H9 (cell line): ENCODE results near the gene HNF1B. TPM values are rescaled to one million over a fixed set of nuclear protein-coding genes. Genes with fewer than 3 reads are reported as not detected.
"Not testable (repeated sequence)": the region's sequence is repeated elsewhere in the genome, so short reads cannot be mapped to it uniquely, and the experiment has no call there.

Experiments
- DNase-seq: peaks from one replicate; pipeline ENCODE4 v3.0.0-alpha.2; 2017
- H2AFZ ChIP-seq: one replicate; pipeline ENCODE4 v1.6.1; 2013; ENCODE audit warnings: mild to moderate bottlenecking, low read length, control low read depth, moderate library complexity
- H2AK5ac ChIP-seq: 2 replicates; pipeline ENCODE4 v1.6.1; 2013; ENCODE audit warnings: low read length, control low read depth, mixed read lengths; ENCODE audit not compliant: insufficient read length
- H2BK120ac ChIP-seq: one replicate; pipeline ENCODE4 v1.6.1; 2013; ENCODE audit warnings: low read depth, mild to moderate bottlenecking, low read length, control low read depth, inconsistent platforms; ENCODE audit not compliant: poor library complexity, severe bottlenecking
- H2BK12ac ChIP-seq: 2 replicates; pipeline ENCODE4 v1.6.1; 2013; ENCODE audit warnings: low read length, control low read depth, mixed read lengths, low read depth; ENCODE audit not compliant: insufficient read length
- H2BK15ac ChIP-seq: 2 replicates; pipeline ENCODE4 v1.6.1; 2013; ENCODE audit warnings: low read depth, low read length, control low read depth
- H2BK20ac ChIP-seq: one replicate; pipeline ENCODE4 v1.6.1; 2013; ENCODE audit warnings: low read depth, mild to moderate bottlenecking, low read length, control low read depth, inconsistent platforms; ENCODE audit not compliant: poor library complexity, severe bottlenecking
- H2BK5ac ChIP-seq: 2 replicates; pipeline ENCODE4 v1.6.1; 2013; ENCODE audit warnings: low read length, control low read depth, mixed read lengths; ENCODE audit not compliant: insufficient read length
- H3K14ac ChIP-seq: 2 replicates; pipeline ENCODE4 v1.6.1; 2013; ENCODE audit warnings: low read length, control low read depth; ENCODE audit not compliant: insufficient read depth
- H3K18ac ChIP-seq: 2 replicates; pipeline ENCODE4 v1.6.1; 2013; ENCODE audit warnings: low read depth, mild to moderate bottlenecking, mixed read lengths, low read length, control low read depth; ENCODE audit not compliant: insufficient read length
- H3K23ac ChIP-seq: 2 replicates; pipeline ENCODE4 v1.6.1; 2013; ENCODE audit warnings: low read length, control low read depth, mixed read lengths, low read depth; ENCODE audit not compliant: insufficient read length
- H3K23me2 ChIP-seq: 2 replicates; pipeline ENCODE4 v1.6.1; 2013; ENCODE audit warnings: low read depth, mild to moderate bottlenecking, mixed read lengths, low read length, control low read depth; ENCODE audit not compliant: insufficient read length, poor library complexity, severe bottlenecking
- H3K27ac ChIP-seq: 2 replicates; pipeline ENCODE4 v1.5.1; 2013; ENCODE audit warnings: low read length, control low read depth, mixed read lengths, low read depth; ENCODE audit not compliant: insufficient read length
- H3K27me3 ChIP-seq: 2 replicates; pipeline ENCODE4 v1.6.1; 2013; ENCODE audit warnings: low read length, control low read depth, inconsistent platforms; ENCODE audit not compliant: insufficient read depth
- H3K4ac ChIP-seq: 2 replicates; pipeline ENCODE4 v1.6.1; 2013; ENCODE audit warnings: low read depth, mild to moderate bottlenecking, control low read depth, inconsistent platforms, low read length, moderate library complexity
- H3K4me1 ChIP-seq: 2 replicates; pipeline ENCODE4 v1.6.1; 2013; ENCODE audit warnings: low read length, control low read depth, inconsistent platforms; ENCODE audit not compliant: insufficient read depth
- H3K4me2 ChIP-seq: 2 replicates; pipeline ENCODE4 v1.6.1; 2013; ENCODE audit warnings: low read length, control low read depth, mixed read lengths; ENCODE audit not compliant: insufficient read length, insufficient read depth
- H3K56ac ChIP-seq: 2 replicates; pipeline ENCODE4 v1.6.1; 2013; ENCODE audit warnings: low read depth, mild to moderate bottlenecking, mixed read lengths, low read length, control low read depth; ENCODE audit not compliant: insufficient read length
- H3K79me1 ChIP-seq: 2 replicates; pipeline ENCODE4 v1.6.1; 2013; ENCODE audit warnings: low read depth, mild to moderate bottlenecking, moderate library complexity, low read length, control low read depth, inconsistent platforms; ENCODE audit not compliant: insufficient read depth, poor library complexity, severe bottlenecking
- H3K79me2 ChIP-seq: 2 replicates; pipeline ENCODE4 v1.6.1; 2013; ENCODE audit warnings: low read length, control low read depth, inconsistent platforms; ENCODE audit not compliant: insufficient read depth
- H3K9ac ChIP-seq: 2 replicates; pipeline ENCODE4 v1.6.1; 2013; ENCODE audit warnings: low read length, control low read depth, mixed read lengths; ENCODE audit not compliant: insufficient read length; ENCODE audit errors: extremely low read depth
- H3K9me3 ChIP-seq: one replicate; pipeline ENCODE4 v1.6.1; 2013; ENCODE audit warnings: low read depth, low read length, inconsistent platforms; ENCODE audit not compliant: control insufficient read depth
- H3T11ph ChIP-seq: one replicate; pipeline ENCODE4 v1.6.1; 2013; ENCODE audit warnings: mild to moderate bottlenecking, low read length, control low read depth, inconsistent platforms
- H4K20me1 ChIP-seq: one replicate; pipeline ENCODE4 v1.6.1; 2013; ENCODE audit not compliant: control insufficient read depth, insufficient read length, insufficient read depth
- H4K5ac ChIP-seq: 2 replicates; pipeline ENCODE4 v1.6.1; 2013; ENCODE audit warnings: low read depth, mild to moderate bottlenecking, mixed read lengths, low read length, control low read depth; ENCODE audit not compliant: insufficient read length
- H4K8ac ChIP-seq: replicated peaks from 2 replicates; pipeline ENCODE4 v1.6.1; 2013; ENCODE audit warnings: low read length, control low read depth, mixed read lengths, low read depth; ENCODE audit not compliant: insufficient read length
- H4K91ac ChIP-seq: 2 replicates; pipeline ENCODE4 v1.6.1; 2013; ENCODE audit warnings: low read depth, mild to moderate bottlenecking, moderate library complexity, mixed read lengths, low read length, control low read depth; ENCODE audit not compliant: insufficient read length
- H3K27ac Mint-ChIP-seq, 3 experiments: 2 replicates in 2 of 3; 3 replicates in 1 of 3; pipeline ENCODE4 v1.8.0; 2020 to 2021; ENCODE audit warnings: mixed read lengths in 3 of 3, mild to moderate bottlenecking in 1 of 3, moderate library complexity in 1 of 3
- H3K27me3 Mint-ChIP-seq: 2 replicates; pipeline ENCODE4 v1.8.0; 2021; ENCODE audit warnings: low read depth, mild to moderate bottlenecking, moderate library complexity, mixed read lengths
- H3K36me3 Mint-ChIP-seq, 3 experiments: 2 replicates in 2 of 3; 3 replicates in 1 of 3; pipeline ENCODE4 v1.8.0; 2020 to 2021; ENCODE audit warnings: low read depth in 3 of 3, mixed read lengths in 3 of 3; ENCODE audit not compliant: insufficient read depth in 1 of 3
- H3K4me1 Mint-ChIP-seq, 2 experiments: 2 replicates each; pipeline ENCODE4 v1.8.0; 2020; ENCODE audit warnings: mixed read lengths in 2 of 2
- H3K4me3 Mint-ChIP-seq, 2 experiments: 2 replicates in 1 of 2; 3 replicates in 1 of 2; pipeline ENCODE4 v1.8.0; 2020 to 2021; ENCODE audit warnings: mild to moderate bottlenecking in 2 of 2, mixed read lengths in 2 of 2, moderate library complexity in 1 of 2
- H3K9me3 Mint-ChIP-seq, 2 experiments: 2 replicates in 1 of 2; 3 replicates in 1 of 2; pipeline ENCODE4 v1.8.0; 2020; ENCODE audit warnings: mild to moderate bottlenecking in 2 of 2, mixed read lengths in 2 of 2, moderate library complexity in 1 of 2
- WGBS: extraction: QIAGEN DNeasy Blood & Tissue Kit; methylation state at CpG from one replicate; pipeline ENCODE4 v1.1.7; 2013; ENCODE audit warnings: missing lambda C conversion rate, low lambda C conversion rate, mixed read lengths; ENCODE audit not compliant: insufficient read length; ENCODE audit errors: extremely low coverage; 5-methylcytosine and 5-hydroxymethylcytosine counted together
- total RNA-seq: library from RNA; stranded (reverse); gene quantifications from 2 replicates; pipeline ENCODE4 v1.2.1, GENCODE V29; 2021
- TF ChIP-seq, protein P1 (sequence below): fragments of 200-600 bp; sonication (generic); conservative IDR thresholded peaks from 3 replicates; pipeline ENCODE4 v1.8.0; 2021; ENCODE audit warnings: antibody characterized with exemption, mild to moderate bottlenecking

The HNF1B gene
- total RNA-seq, 1 experiment from 2014 or later: not detected

DNA sequence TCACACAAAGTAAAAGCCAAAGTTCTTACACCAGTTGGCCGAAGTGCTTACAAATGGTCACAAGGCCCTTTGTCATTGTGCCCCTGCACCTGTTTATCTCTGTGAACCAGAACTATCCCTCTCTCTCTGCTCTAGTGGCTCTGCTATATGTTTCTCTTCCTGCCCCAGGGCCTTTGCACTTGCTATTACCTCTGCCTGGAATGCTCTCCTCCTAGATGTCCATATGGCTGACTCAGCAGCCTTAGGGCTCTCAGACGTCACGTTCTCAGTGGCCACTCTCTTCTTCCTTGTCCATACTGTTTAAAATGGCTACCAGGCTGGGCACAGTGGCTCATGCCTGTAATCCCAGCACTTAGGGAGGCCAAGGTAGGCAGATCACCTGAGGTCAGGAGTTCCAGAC is 62.9 kb downstream of the HNF1B start:
- no peaks in the 10 kb centered on the region for H3K79me2 ChIP-seq
- no peak overlapping the region for H2BK12ac ChIP-seq
- TF ChIP-seq, protein P1, sequence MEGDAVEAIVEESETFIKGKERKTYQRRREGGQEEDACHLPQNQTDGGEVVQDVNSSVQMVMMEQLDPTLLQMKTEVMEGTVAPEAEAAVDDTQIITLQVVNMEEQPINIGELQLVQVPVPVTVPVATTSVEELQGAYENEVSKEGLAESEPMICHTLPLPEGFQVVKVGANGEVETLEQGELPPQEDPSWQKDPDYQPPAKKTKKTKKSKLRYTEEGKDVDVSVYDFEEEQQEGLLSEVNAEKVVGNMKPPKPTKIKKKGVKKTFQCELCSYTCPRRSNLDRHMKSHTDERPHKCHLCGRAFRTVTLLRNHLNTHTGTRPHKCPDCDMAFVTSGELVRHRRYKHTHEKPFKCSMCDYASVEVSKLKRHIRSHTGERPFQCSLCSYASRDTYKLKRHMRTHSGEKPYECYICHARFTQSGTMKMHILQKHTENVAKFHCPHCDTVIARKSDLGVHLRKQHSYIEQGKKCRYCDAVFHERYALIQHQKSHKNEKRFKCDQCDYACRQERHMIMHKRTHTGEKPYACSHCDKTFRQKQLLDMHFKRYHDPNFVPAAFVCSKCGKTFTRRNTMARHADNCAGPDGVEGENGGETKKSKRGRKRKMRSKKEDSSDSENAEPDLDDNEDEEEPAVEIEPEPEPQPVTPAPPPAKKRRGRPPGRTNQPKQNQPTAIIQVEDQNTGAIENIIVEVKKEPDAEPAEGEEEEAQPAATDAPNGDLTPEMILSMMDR: no peak
- peaks cover 4 to 10% of the 10 kb centered on the region in 2 experiments; a peak in 3 of 5 replicates for H3K9me3 Mint-ChIP-seq
- H3K27me3 Mint-ChIP-seq: peaks cover under 1% of the 10 kb centered on the region
- WGBS: no CpG with 5 or more reads among the region's 3 CpGs
- H3K4me2 ChIP-seq: no peak overlapping the region
- no peaks in the 10 kb centered on the region for H3K4me1 ChIP-seq
- H3T11ph ChIP-seq: no peak overlapping the region
- H4K20me1 ChIP-seq: no peaks in the 10 kb centered on the region
- no peak overlapping the region for H3K56ac ChIP-seq
- H3K9ac ChIP-seq: no peak overlapping the region
- H3K36me3 Mint-ChIP-seq: peaks cover 0 to 5% (median 0%) of the 10 kb centered on the region in 3 experiments; a peak in 2 of 7 replicates
- H2AFZ ChIP-seq: no peak overlapping the region
- H3K4me3 Mint-ChIP-seq: no peak overlapping the region
- H4K5ac ChIP-seq: no peak overlapping the region
- no peak overlapping the region for H3K4ac ChIP-seq
- no peaks in the 10 kb centered on the region for H3K79me1 ChIP-seq
- H4K8ac ChIP-seq: no peak overlapping the region
- H2AK5ac ChIP-seq: no peak overlapping the region
- H3K27ac ChIP-seq: no peak overlapping the region
- no peaks in the 10 kb centered on the region for H3K4me1 Mint-ChIP-seq
- H3K23ac ChIP-seq: no peak overlapping the region
- H4K91ac ChIP-seq: no peak overlapping the region
- H3K23me2 ChIP-seq: no peaks in the 10 kb centered on the region
- H2BK120ac ChIP-seq: no peak overlapping the region
- H3K27ac Mint-ChIP-seq: no peak overlapping the region
- H2BK20ac ChIP-seq: no peak overlapping the region
- no peak overlapping the region for H3K14ac ChIP-seq
- H3K18ac ChIP-seq: no peak overlapping the region
- no peaks in the 10 kb centered on the region for H3K27me3 ChIP-seq
- H2BK15ac ChIP-seq: no peak overlapping the region
- DNase-seq: no peak
- H2BK5ac ChIP-seq: no peak overlapping the region
- H3K9me3 ChIP-seq: no peaks in the 10 kb centered on the region

GRCh38 chr17:37679995-37680394 is 64.9 kb downstream of the HNF1B start:
- not testable (repeated sequence) for H3K4me2 ChIP-seq, H3K4me1 ChIP-seq, H3K79me2 ChIP-seq, H3K36me3 Mint-ChIP-seq, H2BK5ac ChIP-seq, H3K4ac ChIP-seq, H3K23ac ChIP-seq, H3K23me2 ChIP-seq, H4K91ac ChIP-seq, H2BK15ac ChIP-seq, H2BK12ac ChIP-seq, H3K79me1 ChIP-seq, H4K20me1 ChIP-seq, H4K5ac ChIP-seq, DNase-seq, H3K4me1 Mint-ChIP-seq, H4K8ac ChIP-seq, H2AFZ ChIP-seq, H3T11ph ChIP-seq, H3K9ac ChIP-seq, H3K27me3 ChIP-seq, H2AK5ac ChIP-seq, H3K4me3 Mint-ChIP-seq, H2BK120ac ChIP-seq, H3K14ac ChIP-seq, H3K27ac ChIP-seq, H3K27me3 Mint-ChIP-seq, H3K18ac ChIP-seq, H3K9me3 ChIP-seq, H3K56ac ChIP-seq, H2BK20ac ChIP-seq, H3K27ac Mint-ChIP-seq
- WGBS: no CpG with 5 or more reads among the region's 2 CpGs
- H3K9me3 Mint-ChIP-seq: peaks cover 4 to 10% of the 10 kb centered on the region in 2 experiments; a peak in 3 of 5 replicates
